VCaP (cell line): ENCODE data around the gene ADCY5.

Experiments used
- H3K27ac ChIP-seq: fragments of 450-650 bp; 2 replicates; pipeline ENCODE4 v1.5.1; 2017
- TF ChIP-seq, protein P1 (sequence below): fragments of 450-650 bp; conservative IDR thresholded peaks from 2 replicates; pipeline ENCODE4 v1.5.1; 2017; ENCODE audit warnings: mild to moderate bottlenecking, moderate library complexity

ADCY5 gene

GRCh38 chr3:123447416-123447748 lies 1.5 kb downstream of the ADCY5 start:
- H3K27ac ChIP-seq, result no peak overlapping the region
- TF ChIP-seq, protein P1, sequence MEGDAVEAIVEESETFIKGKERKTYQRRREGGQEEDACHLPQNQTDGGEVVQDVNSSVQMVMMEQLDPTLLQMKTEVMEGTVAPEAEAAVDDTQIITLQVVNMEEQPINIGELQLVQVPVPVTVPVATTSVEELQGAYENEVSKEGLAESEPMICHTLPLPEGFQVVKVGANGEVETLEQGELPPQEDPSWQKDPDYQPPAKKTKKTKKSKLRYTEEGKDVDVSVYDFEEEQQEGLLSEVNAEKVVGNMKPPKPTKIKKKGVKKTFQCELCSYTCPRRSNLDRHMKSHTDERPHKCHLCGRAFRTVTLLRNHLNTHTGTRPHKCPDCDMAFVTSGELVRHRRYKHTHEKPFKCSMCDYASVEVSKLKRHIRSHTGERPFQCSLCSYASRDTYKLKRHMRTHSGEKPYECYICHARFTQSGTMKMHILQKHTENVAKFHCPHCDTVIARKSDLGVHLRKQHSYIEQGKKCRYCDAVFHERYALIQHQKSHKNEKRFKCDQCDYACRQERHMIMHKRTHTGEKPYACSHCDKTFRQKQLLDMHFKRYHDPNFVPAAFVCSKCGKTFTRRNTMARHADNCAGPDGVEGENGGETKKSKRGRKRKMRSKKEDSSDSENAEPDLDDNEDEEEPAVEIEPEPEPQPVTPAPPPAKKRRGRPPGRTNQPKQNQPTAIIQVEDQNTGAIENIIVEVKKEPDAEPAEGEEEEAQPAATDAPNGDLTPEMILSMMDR, result no peak

DNA sequence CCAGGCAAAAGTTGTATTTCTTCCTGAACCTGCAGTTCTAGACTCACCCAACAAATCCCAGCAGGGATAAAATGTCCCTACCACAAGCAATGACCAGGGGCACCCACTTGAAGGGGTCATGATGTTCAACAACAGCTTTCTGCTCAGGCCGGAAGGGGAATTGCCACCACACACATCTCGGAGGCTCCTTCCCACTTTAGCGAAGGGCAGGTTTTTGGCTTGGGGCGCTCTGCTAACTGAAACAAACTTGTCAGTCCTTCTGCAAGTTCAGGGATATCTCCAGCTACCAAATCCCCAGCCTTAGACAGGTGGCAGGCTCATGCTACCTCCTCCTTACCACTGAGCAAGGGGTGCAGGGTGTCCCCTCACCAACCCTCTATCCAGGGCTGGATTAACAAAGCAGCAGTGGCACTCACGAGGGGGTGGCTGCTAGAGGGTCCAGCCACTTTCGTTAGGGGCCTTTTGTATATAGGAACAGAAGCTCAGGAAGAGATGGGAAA lies 2.2 kb downstream of the ADCY5 start:
- TF ChIP-seq, protein P1, result no peak
- no peak overlapping the region for H3K27ac ChIP-seq

- TF ChIP-seq, protein P1, result no peak
These were observed 2.7 kb downstream of the ADCY5 start for GRCh38 chr3:123446210-123446609.

GRCh38 chr3:123445702-123446101 lies 3.2 kb downstream of the ADCY5 start:
- TF ChIP-seq, protein P1, result no peak
- no peak overlapping the region for H3K27ac ChIP-seq

More at GRCh38 chr3:123446210-123446609, 2.7 kb downstream of the ADCY5 start:
- no peak overlapping the region for H3K27ac ChIP-seq

DNA sequence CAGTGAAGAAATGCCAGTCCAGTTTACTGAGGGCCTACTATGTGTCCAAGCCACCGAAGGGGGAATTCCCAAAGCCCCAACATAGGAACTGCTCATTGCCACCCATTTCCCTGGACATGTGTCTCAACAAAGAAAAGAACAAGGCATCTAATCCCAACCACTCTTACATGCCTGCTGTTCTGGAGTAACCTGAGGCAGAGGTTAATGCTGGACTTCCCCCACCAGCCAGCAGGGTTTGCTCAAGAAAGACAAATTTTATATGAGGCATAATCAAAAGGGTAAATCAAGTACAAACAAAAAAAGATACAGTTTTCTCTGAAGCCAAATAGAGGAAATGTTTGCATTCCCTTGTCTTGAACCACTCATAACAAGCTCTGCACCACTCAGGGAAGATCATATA lies 4.1 kb downstream of the ADCY5 start:
- TF ChIP-seq, protein P1, result peak; percentile 37
- H3K27ac ChIP-seq, result no peak overlapping the region

GRCh38 chr3:123444023-123444422 lies 4.9 kb downstream of the ADCY5 start:
- TF ChIP-seq, protein P1, result no peak
- no peak overlapping the region for H3K27ac ChIP-seq

GRCh38 chr3:123442908-123443307 lies 6.0 kb downstream of the ADCY5 start:
- TF ChIP-seq, protein P1, result no peak
- H3K27ac ChIP-seq, result no peak overlapping the region
